Medulla oblongata (tissue), 1 donor: ENCODE data around the gene ARMC9.
"Not testable (repeated sequence)": the region's sequence is repeated elsewhere in the genome, so short reads cannot be mapped to it uniquely, and the experiment has no call there.

Experiments
- DNase-seq: peaks from one replicate; pipeline ENCODE4 v3.0.0-alpha.2; 2015; ENCODE audit errors: extremely low spot score

Gene ARMC9

GRCh38 chr2:231181860-231182512 is 16.4 kb upstream of the ARMC9 start:
- DNase-seq = peak; percentile 71

- no peak for DNase-seq
Observed at GRCh38 chr2:231182513-231182899, 15.9 kb upstream of the ARMC9 start.

GRCh38 chr2:231183851-231184250 is 14.6 kb upstream of the ARMC9 start:
- no peak for DNase-seq

- DNase-seq = no peak
Observed at GRCh38 chr2:231184319-231184718, 14.1 kb upstream of the ARMC9 start.

- DNase-seq = no peak
Observed at GRCh38 chr2:231185050-231185725, 13.2 kb upstream of the ARMC9 start.

GRCh38 chr2:231185886-231186285 is 12.5 kb upstream of the ARMC9 start:
- DNase-seq = no peak

GRCh38 chr2:231186325-231186724 is 12.1 kb upstream of the ARMC9 start:
- DNase-seq = no peak

- DNase-seq = no peak
Observed at GRCh38 chr2:231187736-231188505, 10.5 kb upstream of the ARMC9 start.

GRCh38 chr2:231188506-231189170 is 9.8 kb upstream of the ARMC9 start:
- DNase-seq = no peak

GRCh38 chr2:231189171-231189530 is 9.3 kb upstream of the ARMC9 start:
- no peak for DNase-seq

GRCh38 chr2:231189571-231190495 is 8.6 kb upstream of the ARMC9 start:
- DNase-seq = peak; percentile 35

GRCh38 chr2:231190531-231191197 is 7.8 kb upstream of the ARMC9 start:
- peak; percentile 40 for DNase-seq

GRCh38 chr2:231191896-231192872 is 6.2 kb upstream of the ARMC9 start:
- peak; percentile 29 for DNase-seq

- DNase-seq = no peak
Observed at GRCh38 chr2:231193216-231193615, 5.2 kb upstream of the ARMC9 start.

GRCh38 chr2:231196592-231196991 is 1.8 kb upstream of the ARMC9 start:
- DNase-seq = no peak

GRCh38 chr2:231197196-231197595 is 1.2 kb upstream of the ARMC9 start:
- DNase-seq = not testable (repeated sequence)

GRCh38 chr2:231197706-231198290 is 633 bp upstream of the ARMC9 start:
- no peak for DNase-seq

- no peak for DNase-seq
Observed at GRCh38 chr2:231199219-231199618, 788 bp downstream of the ARMC9 start.
